SK-N-SH treated with all-trans-retinoic acid at 6 μM for 48 hours (cell line): ENCODE results near the gene RERE.
"Not testable (repeated sequence)": the region's sequence is repeated elsewhere in the genome, so short reads cannot be mapped to it uniquely, and the experiment has no call there.

Experiments
- ATAC-seq: fragments of 200-7000 bp; cut with Tn5 transposase; 3 replicates; pipeline ENCODE4 v1.9.1; 2020; ENCODE audit warnings: mild to moderate bottlenecking, moderate library complexity
- ARNTL ChIP-seq: fragments of 450-650 bp; formaldehyde crosslinking; IDR thresholded peaks from 2 replicates; pipeline ENCODE4 v1.5.0; 2020; ENCODE audit warnings: low read depth, mild to moderate bottlenecking, moderate library complexity, borderline replicate concordance
- BACH2 ChIP-seq: fragments of 250-450 bp; sonication (Bioruptor Pico); IDR thresholded peaks from 2 replicates; pipeline ENCODE4 v1.9.0; 2021; ENCODE audit warnings: mild to moderate bottlenecking, borderline replicate concordance
- CSDC2 ChIP-seq: fragments of 250-450 bp; sonication (Bioruptor Pico); IDR thresholded peaks from 2 replicates; pipeline ENCODE4 v1.5.0; 2020; ENCODE audit warnings: mild to moderate bottlenecking, moderate library complexity
- ESRRG ChIP-seq: fragments of 250-450 bp; sonication (Bioruptor Pico); IDR thresholded peaks from 2 replicates; pipeline ENCODE4 v1.6.1; 2021; ENCODE audit warnings: mild to moderate bottlenecking
- GLIS3 ChIP-seq: fragments of 250-450 bp; sonication (Bioruptor Pico); IDR thresholded peaks from 2 replicates; pipeline ENCODE4 v1.5.0; 2020; ENCODE audit warnings: mild to moderate bottlenecking, moderate library complexity
- ISL1 ChIP-seq: fragments of 250-450 bp; sonication (Bioruptor Pico); IDR thresholded peaks from 2 replicates; pipeline ENCODE4 v2.1.2; 2022; ENCODE audit warnings: mild to moderate bottlenecking, moderate library complexity
- PPARA ChIP-seq: fragments of 250-450 bp; sonication (Bioruptor Pico); IDR thresholded peaks from 2 replicates; pipeline ENCODE4 v1.5.0; 2020; ENCODE audit warnings: mild to moderate bottlenecking, borderline replicate concordance
- RARB ChIP-seq: fragments of 250-450 bp; sonication (Bioruptor Pico); IDR thresholded peaks from 2 replicates; pipeline ENCODE4 v1.8.0; 2021; ENCODE audit warnings: mild to moderate bottlenecking, moderate library complexity
- TCF4 ChIP-seq: fragments of 250-450 bp; sonication (Bioruptor Pico); IDR thresholded peaks from 2 replicates; pipeline ENCODE4 v1.8.0; 2021; ENCODE audit warnings: mild to moderate bottlenecking, moderate library complexity, borderline replicate concordance
- TOX ChIP-seq: fragments of 250-450 bp; sonication (Bioruptor Pico); IDR thresholded peaks from 2 replicates; pipeline ENCODE4 v1.8.0; 2021; ENCODE audit warnings: mild to moderate bottlenecking, moderate library complexity, borderline replicate concordance
- ZC3H10 ChIP-seq: fragments of 250-450 bp; sonication (Bioruptor Pico); IDR thresholded peaks from 2 replicates; pipeline ENCODE4 v1.5.1; 2021; ENCODE audit warnings: mild to moderate bottlenecking, moderate library complexity
- ZFP3 ChIP-seq: fragments of 250-450 bp; sonication (Bioruptor Pico); IDR thresholded peaks from 2 replicates; pipeline ENCODE4 v1.5.0; 2020; ENCODE audit warnings: mild to moderate bottlenecking, moderate library complexity
- ZFP30 ChIP-seq: fragments of 450-650 bp; formaldehyde crosslinking; IDR thresholded peaks from 2 replicates; pipeline ENCODE4 v1.5.0; 2022; ENCODE audit warnings: mild to moderate bottlenecking, moderate library complexity
- ZNF565 ChIP-seq: fragments of 450-650 bp; formaldehyde crosslinking; conservative IDR thresholded peaks from 2 replicates; pipeline ENCODE4 v1.5.0; 2020; ENCODE audit warnings: low read depth, mild to moderate bottlenecking, moderate library complexity
- ZNF70 ChIP-seq: fragments of 450-650 bp; formaldehyde crosslinking; IDR thresholded peaks from 2 replicates; pipeline ENCODE4 v1.5.0; 2020; ENCODE audit warnings: mild to moderate bottlenecking, moderate library complexity
- ZNF8 ChIP-seq: fragments of 450-650 bp; formaldehyde crosslinking; IDR thresholded peaks from 2 replicates; pipeline ENCODE4 v1.5.0; 2020; ENCODE audit warnings: mild to moderate bottlenecking, moderate library complexity
- TF ChIP-seq, protein P1 (sequence below): fragments of 250-450 bp; sonication (Bioruptor Pico); IDR thresholded peaks from 2 replicates; pipeline ENCODE4 v1.8.0; 2020; ENCODE audit warnings: mild to moderate bottlenecking, moderate library complexity, borderline replicate concordance
- TF ChIP-seq, protein P2 (sequence below): fragments of 250-450 bp; sonication (Bioruptor Pico); IDR thresholded peaks from 2 replicates; pipeline ENCODE4 v1.5.0; 2020; ENCODE audit warnings: mild to moderate bottlenecking, moderate library complexity
- TF ChIP-seq, protein P3 (sequence below): fragments of 250-450 bp; sonication (Bioruptor Pico); IDR thresholded peaks from 2 replicates; pipeline ENCODE4 v1.5.1; 2021; ENCODE audit warnings: mild to moderate bottlenecking, moderate library complexity
- TF ChIP-seq, protein P4 (sequence below): fragments of 250-450 bp; sonication (Bioruptor Pico); IDR thresholded peaks from 2 replicates; pipeline ENCODE4 v1.5.1; 2020; ENCODE audit warnings: low read depth, mild to moderate bottlenecking, moderate library complexity

Gene RERE

DNA sequence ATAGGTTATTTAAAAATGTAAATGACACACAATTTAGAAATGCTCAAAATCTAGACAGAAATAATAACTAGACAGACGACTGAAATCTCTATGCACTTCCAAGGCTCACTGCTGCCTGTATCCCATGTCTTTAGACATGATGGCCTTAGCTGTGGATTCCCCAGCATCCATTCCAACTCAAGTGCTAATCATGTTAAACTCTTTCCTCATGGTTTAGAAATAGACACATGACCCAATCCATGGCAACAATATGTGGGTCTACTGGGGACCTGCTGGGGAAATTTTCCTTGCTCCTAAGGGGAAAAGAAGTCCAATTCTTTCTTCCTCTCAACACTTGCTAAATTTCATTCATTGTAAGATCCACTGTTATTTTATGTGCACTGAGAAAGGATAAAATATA is 311.0 kb downstream of the RERE start:
- no peak for ATAC-seq
- TF ChIP-seq, protein P1, sequence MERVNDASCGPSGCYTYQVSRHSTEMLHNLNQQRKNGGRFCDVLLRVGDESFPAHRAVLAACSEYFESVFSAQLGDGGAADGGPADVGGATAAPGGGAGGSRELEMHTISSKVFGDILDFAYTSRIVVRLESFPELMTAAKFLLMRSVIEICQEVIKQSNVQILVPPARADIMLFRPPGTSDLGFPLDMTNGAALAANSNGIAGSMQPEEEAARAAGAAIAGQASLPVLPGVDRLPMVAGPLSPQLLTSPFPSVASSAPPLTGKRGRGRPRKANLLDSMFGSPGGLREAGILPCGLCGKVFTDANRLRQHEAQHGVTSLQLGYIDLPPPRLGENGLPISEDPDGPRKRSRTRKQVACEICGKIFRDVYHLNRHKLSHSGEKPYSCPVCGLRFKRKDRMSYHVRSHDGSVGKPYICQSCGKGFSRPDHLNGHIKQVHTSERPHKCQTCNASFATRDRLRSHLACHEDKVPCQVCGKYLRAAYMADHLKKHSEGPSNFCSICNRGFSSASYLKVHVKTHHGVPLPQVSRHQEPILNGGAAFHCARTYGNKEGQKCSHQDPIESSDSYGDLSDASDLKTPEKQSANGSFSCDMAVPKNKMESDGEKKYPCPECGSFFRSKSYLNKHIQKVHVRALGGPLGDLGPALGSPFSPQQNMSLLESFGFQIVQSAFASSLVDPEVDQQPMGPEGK (CRISPR knock-in tag), result no peak
- TF ChIP-seq BACH2 (CRISPR knock-in tag), result no peak
- no peak for TF ChIP-seq ZNF70 (CRISPR knock-in tag)
- TF ChIP-seq ZC3H10, result no peak
- no peak for TF ChIP-seq RARB (CRISPR knock-in tag)
- no peak for TF ChIP-seq ZFP30
- TF ChIP-seq ZNF8, result no peak
- TF ChIP-seq, all 23 proteins: peak for 0

DNA sequence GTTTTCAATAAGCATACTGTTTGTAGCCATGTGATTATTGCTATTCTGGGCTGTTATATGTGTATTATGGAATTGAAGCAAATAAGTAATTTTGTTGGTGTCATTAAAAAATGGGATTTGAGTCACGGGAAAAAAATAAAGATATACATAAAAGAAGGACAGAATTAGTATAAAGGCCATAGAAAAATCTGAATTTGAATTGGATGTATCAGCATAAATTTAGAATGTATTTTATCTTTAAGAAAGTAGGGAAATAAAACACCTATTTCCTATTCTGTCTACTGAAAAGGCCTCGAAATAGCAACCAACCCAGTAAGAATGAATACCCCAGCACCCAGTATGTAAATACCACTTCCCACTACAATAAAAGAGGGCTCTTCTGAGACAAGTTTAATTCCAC is 313.6 kb downstream of the RERE start:
- no peak for ATAC-seq
- TF ChIP-seq ESRRG (CRISPR knock-in tag), result no peak
- TF ChIP-seq ZNF565 (CRISPR knock-in tag), result no peak
- TF ChIP-seq ZFP3 (CRISPR knock-in tag), result no peak
- TF ChIP-seq, protein P2, sequence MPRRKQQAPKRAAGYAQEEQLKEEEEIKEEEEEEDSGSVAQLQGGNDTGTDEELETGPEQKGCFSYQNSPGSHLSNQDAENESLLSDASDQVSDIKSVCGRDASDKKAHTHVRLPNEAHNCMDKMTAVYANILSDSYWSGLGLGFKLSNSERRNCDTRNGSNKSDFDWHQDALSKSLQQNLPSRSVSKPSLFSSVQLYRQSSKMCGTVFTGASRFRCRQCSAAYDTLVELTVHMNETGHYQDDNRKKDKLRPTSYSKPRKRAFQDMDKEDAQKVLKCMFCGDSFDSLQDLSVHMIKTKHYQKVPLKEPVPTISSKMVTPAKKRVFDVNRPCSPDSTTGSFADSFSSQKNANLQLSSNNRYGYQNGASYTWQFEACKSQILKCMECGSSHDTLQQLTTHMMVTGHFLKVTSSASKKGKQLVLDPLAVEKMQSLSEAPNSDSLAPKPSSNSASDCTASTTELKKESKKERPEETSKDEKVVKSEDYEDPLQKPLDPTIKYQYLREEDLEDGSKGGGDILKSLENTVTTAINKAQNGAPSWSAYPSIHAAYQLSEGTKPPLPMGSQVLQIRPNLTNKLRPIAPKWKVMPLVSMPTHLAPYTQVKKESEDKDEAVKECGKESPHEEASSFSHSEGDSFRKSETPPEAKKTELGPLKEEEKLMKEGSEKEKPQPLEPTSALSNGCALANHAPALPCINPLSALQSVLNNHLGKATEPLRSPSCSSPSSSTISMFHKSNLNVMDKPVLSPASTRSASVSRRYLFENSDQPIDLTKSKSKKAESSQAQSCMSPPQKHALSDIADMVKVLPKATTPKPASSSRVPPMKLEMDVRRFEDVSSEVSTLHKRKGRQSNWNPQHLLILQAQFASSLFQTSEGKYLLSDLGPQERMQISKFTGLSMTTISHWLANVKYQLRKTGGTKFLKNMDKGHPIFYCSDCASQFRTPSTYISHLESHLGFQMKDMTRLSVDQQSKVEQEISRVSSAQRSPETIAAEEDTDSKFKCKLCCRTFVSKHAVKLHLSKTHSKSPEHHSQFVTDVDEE (CRISPR knock-in tag), result no peak
- TF ChIP-seq, protein P3, sequence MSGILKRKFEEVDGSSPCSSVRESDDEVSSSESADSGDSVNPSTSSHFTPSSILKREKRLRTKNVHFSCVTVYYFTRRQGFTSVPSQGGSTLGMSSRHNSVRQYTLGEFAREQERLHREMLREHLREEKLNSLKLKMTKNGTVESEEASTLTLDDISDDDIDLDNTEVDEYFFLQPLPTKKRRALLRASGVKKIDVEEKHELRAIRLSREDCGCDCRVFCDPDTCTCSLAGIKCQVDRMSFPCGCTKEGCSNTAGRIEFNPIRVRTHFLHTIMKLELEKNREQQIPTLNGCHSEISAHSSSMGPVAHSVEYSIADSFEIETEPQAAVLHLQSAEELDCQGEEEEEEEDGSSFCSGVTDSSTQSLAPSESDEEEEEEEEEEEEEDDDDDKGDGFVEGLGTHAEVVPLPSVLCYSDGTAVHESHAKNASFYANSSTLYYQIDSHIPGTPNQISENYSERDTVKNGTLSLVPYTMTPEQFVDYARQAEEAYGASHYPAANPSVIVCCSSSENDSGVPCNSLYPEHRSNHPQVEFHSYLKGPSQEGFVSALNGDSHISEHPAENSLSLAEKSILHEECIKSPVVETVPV (CRISPR knock-in tag), result no peak
- no peak for TF ChIP-seq GLIS3 (CRISPR knock-in tag)
- TF ChIP-seq BACH2 (CRISPR knock-in tag), result no peak
- no peak for TF ChIP-seq CSDC2
- TF ChIP-seq ISL1, result no peak
- TF ChIP-seq ARNTL (CRISPR knock-in tag), result no peak
- no peak for TF ChIP-seq PPARA (CRISPR knock-in tag)
- TF ChIP-seq, protein P4, sequence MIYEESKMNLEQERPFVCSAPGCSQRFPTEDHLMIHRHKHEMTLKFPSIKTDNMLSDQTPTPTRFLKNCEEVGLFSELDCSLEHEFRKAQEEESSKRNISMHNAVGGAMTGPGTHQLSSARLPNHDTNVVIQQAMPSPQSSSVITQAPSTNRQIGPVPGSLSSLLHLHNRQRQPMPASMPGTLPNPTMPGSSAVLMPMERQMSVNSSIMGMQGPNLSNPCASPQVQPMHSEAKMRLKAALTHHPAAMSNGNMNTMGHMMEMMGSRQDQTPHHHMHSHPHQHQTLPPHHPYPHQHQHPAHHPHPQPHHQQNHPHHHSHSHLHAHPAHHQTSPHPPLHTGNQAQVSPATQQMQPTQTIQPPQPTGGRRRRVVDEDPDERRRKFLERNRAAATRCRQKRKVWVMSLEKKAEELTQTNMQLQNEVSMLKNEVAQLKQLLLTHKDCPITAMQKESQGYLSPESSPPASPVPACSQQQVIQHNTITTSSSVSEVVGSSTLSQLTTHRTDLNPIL (CRISPR knock-in tag), result no peak
- no peak for TF ChIP-seq RARB (CRISPR knock-in tag)
- TF ChIP-seq TCF4 (CRISPR knock-in tag), result no peak

DNA sequence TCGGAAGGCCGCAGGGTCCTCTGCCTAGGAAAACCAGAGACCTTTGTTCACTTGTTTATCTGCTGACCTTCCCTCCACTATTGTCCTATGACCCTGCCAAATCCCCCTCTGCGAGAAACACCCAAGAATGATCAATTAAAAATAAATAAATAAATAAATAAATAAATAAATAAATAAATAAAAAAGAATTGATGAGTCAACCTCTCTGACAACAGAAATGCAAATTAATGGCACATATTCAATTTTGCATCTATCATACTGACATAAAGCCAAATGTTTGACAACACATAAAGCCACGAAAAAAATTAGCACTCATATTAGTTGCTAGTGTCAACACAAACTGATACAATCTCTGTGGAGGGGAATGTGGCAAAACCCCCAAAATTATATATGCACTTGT is 314.5 kb downstream of the RERE start:
- ATAC-seq, result not testable (repeated sequence)

DNA sequence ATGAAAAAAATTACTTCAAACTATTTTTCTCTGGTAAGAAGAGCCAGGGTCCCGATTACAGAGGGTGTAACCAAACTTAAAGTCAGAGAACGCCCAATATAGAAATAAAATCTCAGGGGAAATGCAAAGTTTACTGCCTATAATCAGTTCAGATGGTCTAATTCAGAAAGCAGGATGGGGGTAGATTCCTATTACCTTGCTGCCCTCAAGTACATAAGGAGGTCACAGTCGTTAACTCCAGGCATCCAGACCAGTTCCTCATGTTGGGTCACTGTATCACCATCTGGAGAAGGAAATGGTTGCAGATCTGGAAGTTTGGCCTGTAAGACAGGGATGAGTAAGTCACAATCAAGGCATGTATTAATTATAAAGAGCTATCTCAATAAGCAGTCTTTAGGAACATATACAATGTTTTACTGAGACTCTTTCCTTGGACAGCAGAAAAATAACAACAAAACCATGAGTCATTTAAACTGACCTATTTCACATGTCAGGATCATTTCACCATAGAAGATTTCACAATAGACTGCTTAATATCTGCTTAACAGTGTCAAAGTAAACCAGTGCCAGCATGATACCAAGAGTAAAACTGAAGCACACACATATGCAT is 320.1 kb downstream of the RERE start:
- TF ChIP-seq ZFP30, result no peak
- no peak for TF ChIP-seq GLIS3 (CRISPR knock-in tag)
- no peak for TF ChIP-seq ZFP3 (CRISPR knock-in tag)
- TF ChIP-seq ARNTL (CRISPR knock-in tag), result no peak
- TF ChIP-seq, protein P4 (CRISPR knock-in tag), result no peak
- TF ChIP-seq ISL1, result no peak
- TF ChIP-seq TOX, result no peak
- no peak for TF ChIP-seq ZC3H10
- TF ChIP-seq, all 23 proteins: peak for 0
- no peak; the same call in 2 of the 3 replicates for ATAC-seq
